ENCODE data around the gene NAXD.
"Not testable (repeated sequence)": the region's sequence is repeated elsewhere in the genome, so short reads cannot be mapped to it uniquely, and the experiment has no call there.

NAXD gene

GRCh38 chr13:110646442-110647364, 31.4 kb downstream of the NAXD start:
- FAIRE-seq = no peak

GRCh38 chr13:110647365-110647737, 32.0 kb downstream of the NAXD start:
- FAIRE-seq = no peak

- FAIRE-seq = no peak
Measured at GRCh38 chr13:110648146-110648819, 32.9 kb downstream of the NAXD start.

- FAIRE-seq = no peak
Measured at GRCh38 chr13:110648848-110649421, 33.6 kb downstream of the NAXD start.

GRCh38 chr13:110649551-110649950, 34.2 kb downstream of the NAXD start:
- no peak for FAIRE-seq

- FAIRE-seq = no peak
Measured at GRCh38 chr13:110650436-110650835, 35.1 kb downstream of the NAXD start.

GRCh38 chr13:110651271-110651670, 35.9 kb downstream of the NAXD start:
- FAIRE-seq = no peak

- no peak for FAIRE-seq
Measured at GRCh38 chr13:110651726-110652230, 36.4 kb downstream of the NAXD start.

- no peak for FAIRE-seq
Measured at GRCh38 chr13:110652231-110652730, 36.9 kb downstream of the NAXD start.

GRCh38 chr13:110652764-110653163, 37.4 kb downstream of the NAXD start:
- FAIRE-seq = no peak

GRCh38 chr13:110653271-110653670, 37.9 kb downstream of the NAXD start:
- FAIRE-seq = no peak

GRCh38 chr13:110653851-110654250, 38.5 kb downstream of the NAXD start:
- FAIRE-seq = no peak

GRCh38 chr13:110657196-110657595, 41.9 kb downstream of the NAXD start:
- no peak for FAIRE-seq

- FAIRE-seq = not testable (repeated sequence)
Measured at GRCh38 chr13:110658218-110658911, 43.0 kb downstream of the NAXD start.

- FAIRE-seq = no peak
Measured at GRCh38 chr13:110661256-110661655, 45.9 kb downstream of the NAXD start.

- no peak for FAIRE-seq
Measured at GRCh38 chr13:110662091-110662490, 46.7 kb downstream of the NAXD start.

- FAIRE-seq = no peak
Measured at GRCh38 chr13:110662777-110663443, 47.6 kb downstream of the NAXD start.

GRCh38 chr13:110663491-110663890, 48.1 kb downstream of the NAXD start:
- no peak for FAIRE-seq

GRCh38 chr13:110664041-110664440, 48.7 kb downstream of the NAXD start:
- FAIRE-seq = no peak

- FAIRE-seq = no peak
Measured at GRCh38 chr13:110664673-110665072, 49.3 kb downstream of the NAXD start.

GRCh38 chr13:110665491-110666254, 50.3 kb downstream of the NAXD start:
- FAIRE-seq = no peak

GRCh38 chr13:110666255-110666533, 50.8 kb downstream of the NAXD start:
- no peak for FAIRE-seq

All from islet of Langerhans (tissue), 1 donor.